ES-I3 (cell line): Measurements from ENCODE around the gene ANKRD60.

ENCODE experiments used
- H3K36me3 ChIP-seq: 2 replicates; pipeline ENCODE4 v1.6.1; 2013; ENCODE audit warnings: mild to moderate bottlenecking, low read length, control low read depth, moderate library complexity; ENCODE audit not compliant: insufficient read depth
- H3K4me1 ChIP-seq: 2 replicates; pipeline ENCODE4 v1.6.1; 2013; ENCODE audit warnings: mild to moderate bottlenecking, control low read depth, low read length; ENCODE audit not compliant: insufficient read depth
- H3K9ac ChIP-seq: 2 replicates; pipeline ENCODE4 v1.6.1; 2013; ENCODE audit warnings: low read depth, mild to moderate bottlenecking, low read length, moderate library complexity
- H3K9me3 ChIP-seq: 2 replicates; pipeline ENCODE4 v1.6.1; 2013; ENCODE audit warnings: mild to moderate bottlenecking, low read length, moderate library complexity; ENCODE audit not compliant: control insufficient read depth, insufficient read depth

The ANKRD60 gene

GRCh38 chr20:58223358-58223941, 5.0 kb downstream of the ANKRD60 start:
- H3K4me1 ChIP-seq, result no peaks in the 10 kb centered on the region
- H3K9ac ChIP-seq, result no peak overlapping the region
- H3K9me3 ChIP-seq, result 0 out of 2 replicates have a peak, but pooled peaks cover 4% of the 10 kb centered on the region
- H3K36me3 ChIP-seq, result no peaks in the 10 kb centered on the region

GRCh38 chr20:58222446-58222845, 6.0 kb downstream of the ANKRD60 start:
- H3K9ac ChIP-seq, result no peak overlapping the region
- 0 out of 2 replicates have a peak, but pooled peaks cover 4% of the 10 kb centered on the region for H3K9me3 ChIP-seq
- no peaks in the 10 kb centered on the region for H3K4me1 ChIP-seq
- no peaks in the 10 kb centered on the region for H3K36me3 ChIP-seq

GRCh38 chr20:58219342-58219700, 9.1 kb downstream of the ANKRD60 start:
- H3K36me3 ChIP-seq, result no peaks in the 10 kb centered on the region
- H3K4me1 ChIP-seq, result no peaks in the 10 kb centered on the region
- no peak overlapping the region for H3K9ac ChIP-seq
- H3K9me3 ChIP-seq, result 0 out of 2 replicates have a peak, but pooled peaks cover 4% of the 10 kb centered on the region

- H3K9ac ChIP-seq, result no peak overlapping the region
- H3K4me1 ChIP-seq, result no peaks in the 10 kb centered on the region
- 0 out of 2 replicates have a peak, but pooled peaks cover 4% of the 10 kb centered on the region for H3K9me3 ChIP-seq
- no peaks in the 10 kb centered on the region for H3K36me3 ChIP-seq
These were observed 9.7 kb downstream of the ANKRD60 start for GRCh38 chr20:58218665-58219341.

- Histone ChIP-seq H3K9me3 (0 out of 2 replicates have a peak, but pooled peaks cover 4% of the 10 kb centered on the region), H3K9ac (no peak overlapping the region), H3K36me3 (no peaks in the 10 kb centered on the region), H3K4me1 (no peaks in the 10 kb centered on the region)
These were observed 12.1 kb downstream of the ANKRD60 start for GRCh38 chr20:58216334-58216733.

- no peaks in the 10 kb centered on the region for H3K4me1 ChIP-seq
- no peak overlapping the region for H3K9ac ChIP-seq
- 0 out of 2 replicates have a peak, but pooled peaks cover 4% of the 10 kb centered on the region for H3K9me3 ChIP-seq
- H3K36me3 ChIP-seq, result no peaks in the 10 kb centered on the region
These were observed 13.3 kb downstream of the ANKRD60 start for GRCh38 chr20:58215116-58215515.

GRCh38 chr20:58214310-58214709, 14.1 kb downstream of the ANKRD60 start:
- H3K36me3 ChIP-seq, result no peaks in the 10 kb centered on the region
- H3K9ac ChIP-seq, result no peak overlapping the region
- H3K9me3 ChIP-seq, result 0 out of 2 replicates have a peak, but pooled peaks cover under 1% of the 10 kb centered on the region
- H3K4me1 ChIP-seq, result no peaks in the 10 kb centered on the region

- Histone ChIP-seq H3K9ac (no peak overlapping the region), H3K4me1 (no peaks in the 10 kb centered on the region), H3K36me3 (no peaks in the 10 kb centered on the region), H3K9me3 (no peaks in the 10 kb centered on the region)
These were observed 14.7 kb downstream of the ANKRD60 start for GRCh38 chr20:58213716-58214115.

- Histone ChIP-seq H3K36me3 (no peaks in the 10 kb centered on the region), H3K4me1 (no peaks in the 10 kb centered on the region), H3K9ac (no peak overlapping the region), H3K9me3 (no peaks in the 10 kb centered on the region)
These were observed 15.3 kb downstream of the ANKRD60 start for GRCh38 chr20:58213121-58213520.

- Histone ChIP-seq H3K9ac (no peak overlapping the region), H3K4me1 (no peaks in the 10 kb centered on the region), H3K36me3 (no peaks in the 10 kb centered on the region), H3K9me3 (no peaks in the 10 kb centered on the region)
These were observed 15.8 kb downstream of the ANKRD60 start for GRCh38 chr20:58212636-58213035.

GRCh38 chr20:58210398-58210747, 18.1 kb downstream of the ANKRD60 start:
- H3K36me3 ChIP-seq, result no peaks in the 10 kb centered on the region
- no peaks in the 10 kb centered on the region for H3K9me3 ChIP-seq
- H3K4me1 ChIP-seq, result no peaks in the 10 kb centered on the region
- no peak overlapping the region for H3K9ac ChIP-seq

GRCh38 chr20:58209652-58210397, 18.6 kb downstream of the ANKRD60 start:
- Histone ChIP-seq H3K9me3 (no peaks in the 10 kb centered on the region), H3K9ac (no peak overlapping the region), H3K36me3 (no peaks in the 10 kb centered on the region), H3K4me1 (no peaks in the 10 kb centered on the region)

- Histone ChIP-seq H3K9me3 (no peaks in the 10 kb centered on the region), H3K4me1 (no peaks in the 10 kb centered on the region), H3K36me3 (no peaks in the 10 kb centered on the region), H3K9ac (no peak overlapping the region)
These were observed 19.5 kb downstream of the ANKRD60 start for GRCh38 chr20:58208944-58209343.

GRCh38 chr20:58205850-58206249, 22.6 kb downstream of the ANKRD60 start:
- Histone ChIP-seq H3K36me3 (no peaks in the 10 kb centered on the region), H3K4me1 (no peaks in the 10 kb centered on the region), H3K9me3 (no peaks in the 10 kb centered on the region), H3K9ac (no peak overlapping the region)

- Histone ChIP-seq H3K36me3 (no peaks in the 10 kb centered on the region), H3K9me3 (no peaks in the 10 kb centered on the region), H3K9ac (no peak overlapping the region), H3K4me1 (no peaks in the 10 kb centered on the region)
These were observed 26.4 kb downstream of the ANKRD60 start for GRCh38 chr20:58202044-58202443.
